Endothelial cell of umbilical vein (primary cell): ENCODE measurements around the gene ADAM29.

Experiments used
- CTCF ChIP-seq, 2 donors: IDR thresholded peaks; 1 replicate in 1 of 2; 2 replicates in 1 of 2; pipeline ENCODE4 v1.5.1; 2011; ENCODE audit warnings: low read length in 2 of 2, mild to moderate bottlenecking in 2 of 2, moderate library complexity in 2 of 2, control low read depth in 1 of 2, inconsistent platforms in 1 of 2, low read depth in 1 of 2; ENCODE audit not compliant: insufficient read depth in 1 of 2; ENCODE audit errors: extremely low read depth in 1 of 2
- EZH2 ChIP-seq: IDR thresholded peaks from 2 replicates; pipeline ENCODE4 v1.6.1; 2012; ENCODE audit warnings: borderline replicate concordance, low read depth, mild to moderate bottlenecking, moderate library complexity, low read length, inconsistent platforms; ENCODE audit not compliant: severe bottlenecking
- MAX ChIP-seq: IDR thresholded peaks from 2 replicates; pipeline ENCODE4 v1.6.1; 2011; ENCODE audit not compliant: insufficient read depth, insufficient read length
- MYC ChIP-seq: IDR thresholded peaks from one replicate; pipeline ENCODE4 v1.6.1; 2011; ENCODE audit warnings: mild to moderate bottlenecking, low read depth, low read length
- POLR2A ChIP-seq: IDR thresholded peaks from 2 replicates; pipeline ENCODE4 v1.6.1; 2012; ENCODE audit warnings: low read depth, mild to moderate bottlenecking, control low read depth, low read length

DNA sequence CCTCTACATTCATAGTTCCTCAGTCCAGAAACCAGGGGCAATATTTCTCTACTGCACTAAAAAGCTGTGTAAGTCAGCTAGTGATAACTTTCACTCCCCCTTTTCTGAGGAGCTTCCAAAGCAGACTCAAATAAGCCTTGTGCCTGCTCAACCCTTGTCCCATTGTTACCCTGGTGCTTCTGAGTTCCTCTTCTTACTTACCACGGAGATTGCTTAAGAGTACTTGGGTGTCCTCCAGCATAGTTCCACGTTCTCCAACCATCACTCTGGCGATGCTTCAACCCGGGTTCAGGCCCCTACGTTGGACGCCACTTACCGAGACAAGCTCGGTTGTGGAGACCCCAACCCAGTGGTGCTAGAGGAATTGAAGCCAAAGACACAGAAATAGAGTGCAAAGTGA is 71.6 kb downstream of the ADAM29 start:
- TF ChIP-seq EZH2 (no peak), POLR2A (no peak), CTCF (IDR thresholded peaks at IDR 0.05; ENCODE audit: extremely low read depth in 1 of 2, insufficient read depth in 1 of 2, low read depth in 1 of 2, low read length in 2 of 2) (no peak), MAX (no peak), MYC (no peak)
